GM10847 (cell line): Measurements from ENCODE around the gene TRIM69.

Experiments used
- POLR2A ChIP-seq: IDR thresholded peaks from 2 replicates; pipeline ENCODE4 v1.6.1; 2011; ENCODE audit not compliant: insufficient read length; ENCODE audit errors: extremely low read depth

TRIM69 gene

GRCh38 chr15:44782516-44782915 is 46.2 kb downstream of the TRIM69 start:
- TF ChIP-seq POLR2A = no peak

- no peak for TF ChIP-seq POLR2A
Observed at GRCh38 chr15:44788748-44789147, 52.4 kb downstream of the TRIM69 start.

DNA sequence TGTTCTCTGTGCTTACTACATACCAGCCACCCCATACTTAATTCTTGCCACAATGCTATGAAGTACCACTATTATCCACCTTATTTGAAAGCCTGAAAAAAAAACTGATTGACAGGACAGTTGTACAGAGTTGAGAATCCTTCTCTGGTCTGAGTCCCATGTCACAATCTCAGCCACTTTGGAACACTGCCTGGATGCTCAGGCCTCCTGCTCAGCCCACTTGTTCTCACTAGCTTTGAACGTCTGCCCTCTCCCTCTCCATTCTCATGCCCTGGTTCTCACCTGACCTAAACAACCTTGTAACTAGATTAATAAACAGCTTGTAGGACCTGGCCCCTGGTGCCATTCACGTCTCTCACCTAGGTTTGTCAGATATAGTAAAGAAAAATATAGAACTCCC is 53.9 kb downstream of the TRIM69 start:
- TF ChIP-seq POLR2A = no peak

DNA sequence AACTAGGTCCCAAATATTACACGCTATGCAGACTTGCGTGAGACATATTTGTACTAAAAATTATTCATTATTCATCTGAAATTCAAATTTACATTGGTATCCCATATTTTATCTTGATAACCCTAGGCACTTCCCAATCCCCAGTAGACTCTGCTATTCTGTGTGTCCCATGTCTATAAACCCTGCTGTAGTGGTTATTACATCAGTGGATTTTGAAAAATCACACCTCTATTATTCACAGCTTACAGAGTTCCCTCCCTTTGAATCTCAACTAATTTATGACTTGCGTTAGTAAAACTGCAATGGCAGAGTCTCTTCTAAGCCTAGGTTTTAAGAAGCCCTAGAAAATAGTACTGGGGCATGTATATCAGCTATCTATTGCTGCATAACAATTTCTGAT is 54.3 kb downstream of the TRIM69 start:
- no peak for TF ChIP-seq POLR2A

DNA sequence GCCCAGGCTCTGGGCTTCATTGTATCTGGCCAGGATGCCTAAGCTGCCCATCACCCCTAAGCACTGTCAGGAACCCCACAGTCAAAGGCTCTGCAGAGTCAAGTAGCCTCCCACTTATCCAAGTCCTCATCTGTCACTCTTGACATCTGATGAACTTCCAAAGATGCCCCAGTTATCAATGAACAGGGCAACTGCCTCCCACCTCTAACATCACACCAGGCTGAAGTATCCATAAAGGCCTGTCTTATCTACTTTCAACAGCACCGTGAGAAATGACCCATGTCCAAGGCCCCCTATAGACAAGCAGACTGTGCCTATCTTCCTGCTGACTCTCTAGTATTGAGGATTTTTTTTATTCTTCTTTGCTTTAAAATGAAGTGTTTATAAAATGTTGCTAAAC is 56.4 kb downstream of the TRIM69 start:
- TF ChIP-seq POLR2A = no peak

DNA sequence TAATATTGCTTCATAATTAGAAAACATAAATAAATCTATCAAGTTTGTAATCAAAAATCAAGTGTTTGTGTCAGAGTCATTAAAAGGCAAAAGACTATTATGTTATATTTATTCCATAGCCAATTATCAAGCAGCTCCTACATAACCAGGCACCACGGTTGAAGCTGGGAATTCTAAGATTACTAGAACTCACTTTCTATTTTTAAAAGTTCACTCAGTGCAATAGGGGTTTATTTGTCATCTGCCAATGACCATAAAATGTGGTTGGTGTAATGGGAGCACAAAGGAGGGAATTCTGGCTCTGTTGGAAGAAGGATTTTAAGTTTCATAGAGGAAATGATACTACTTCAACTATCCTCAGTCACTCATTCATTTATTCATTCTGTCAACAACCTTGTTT is 57.7 kb downstream of the TRIM69 start:
- TF ChIP-seq POLR2A = no peak

GRCh38 chr15:44796508-44796907 is 60.2 kb downstream of the TRIM69 start:
- no peak for TF ChIP-seq POLR2A

- no peak for TF ChIP-seq POLR2A
Observed at GRCh38 chr15:44798826-44799225, 62.5 kb downstream of the TRIM69 start.

GRCh38 chr15:44801364-44801763 is 65.0 kb downstream of the TRIM69 start:
- no peak for TF ChIP-seq POLR2A

GRCh38 chr15:44801797-44802196 is 65.5 kb downstream of the TRIM69 start:
- TF ChIP-seq POLR2A = no peak

GRCh38 chr15:44802336-44802735 is 66.0 kb downstream of the TRIM69 start:
- no peak for TF ChIP-seq POLR2A

DNA sequence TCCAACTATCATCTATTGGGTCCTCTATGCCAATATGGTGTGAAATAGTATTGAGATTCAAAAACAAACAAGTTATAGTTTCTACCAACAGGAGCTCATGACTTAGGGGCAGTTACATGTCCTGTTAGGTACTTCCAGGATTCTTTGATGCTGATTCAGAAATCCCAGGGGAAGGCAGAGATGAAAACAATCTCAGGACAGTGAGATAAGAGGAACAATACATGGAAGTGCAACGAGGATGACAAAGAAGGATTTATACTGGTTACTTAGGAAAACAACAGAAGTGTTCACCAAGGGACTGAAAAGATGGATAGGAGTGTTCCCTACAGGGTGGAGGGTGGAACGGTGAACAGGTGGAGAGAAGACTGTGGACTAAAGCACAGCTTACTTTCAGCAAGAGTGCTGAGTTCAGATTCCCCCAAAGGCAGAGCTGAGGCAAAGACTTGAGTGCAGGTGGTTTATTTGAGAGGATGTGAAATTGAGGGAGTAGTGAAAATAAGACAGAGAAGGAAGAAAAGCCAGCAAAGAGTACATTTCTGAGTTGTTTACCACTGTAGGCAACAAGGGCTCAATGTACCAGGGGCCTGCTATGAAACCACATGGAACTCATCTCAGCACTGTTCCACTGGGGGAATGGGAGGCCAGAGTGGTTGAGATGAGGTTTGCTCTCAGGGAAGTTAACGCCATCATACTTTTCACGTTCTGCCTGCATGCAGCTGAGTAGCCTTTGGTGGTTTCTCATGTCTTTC is 68.1 kb downstream of the TRIM69 start:
- TF ChIP-seq POLR2A = no peak

DNA sequence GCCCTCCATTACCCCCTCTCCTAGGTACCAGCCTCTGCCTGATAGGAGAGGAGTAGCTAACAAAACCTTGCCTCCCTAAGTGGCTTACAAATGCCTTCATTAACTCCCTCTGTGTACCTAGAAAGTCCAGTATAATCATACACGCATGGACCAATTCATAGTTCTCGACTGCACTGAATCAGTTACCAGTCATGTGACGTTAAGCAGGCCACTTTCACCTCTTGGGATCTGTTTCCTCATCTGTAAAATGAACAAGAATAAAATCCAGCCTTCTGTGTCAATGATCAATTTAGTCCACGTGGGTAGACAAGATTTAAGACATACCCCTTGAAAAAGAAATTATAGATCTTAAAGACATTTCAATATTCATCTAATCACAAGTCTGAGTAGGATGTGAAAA is 72.2 kb downstream of the TRIM69 start:
- no peak for TF ChIP-seq POLR2A

- TF ChIP-seq POLR2A = no peak
Observed at GRCh38 chr15:44810237-44810636, 73.9 kb downstream of the TRIM69 start.

DNA sequence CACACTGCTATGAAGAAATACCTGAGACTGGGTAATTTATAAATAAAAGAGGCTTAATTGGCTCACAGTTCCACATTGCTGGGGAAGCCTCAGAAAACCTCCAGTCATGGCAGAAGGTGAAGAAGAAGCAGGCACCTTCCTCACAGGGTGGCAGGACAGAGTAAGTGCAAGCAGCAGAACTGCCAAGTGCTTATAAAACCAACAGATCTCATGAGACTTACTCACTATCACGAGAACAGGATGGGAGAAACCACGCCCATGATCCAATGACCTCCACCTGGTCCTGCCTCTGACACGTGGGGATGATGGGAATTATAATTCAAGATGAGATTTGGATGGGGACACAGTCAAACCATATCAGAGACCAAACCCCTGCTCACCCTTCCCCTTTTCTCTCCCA is 75.0 kb downstream of the TRIM69 start:
- TF ChIP-seq POLR2A = no peak

- TF ChIP-seq POLR2A = no peak
Observed at GRCh38 chr15:44812029-44812517, 75.7 kb downstream of the TRIM69 start.

DNA sequence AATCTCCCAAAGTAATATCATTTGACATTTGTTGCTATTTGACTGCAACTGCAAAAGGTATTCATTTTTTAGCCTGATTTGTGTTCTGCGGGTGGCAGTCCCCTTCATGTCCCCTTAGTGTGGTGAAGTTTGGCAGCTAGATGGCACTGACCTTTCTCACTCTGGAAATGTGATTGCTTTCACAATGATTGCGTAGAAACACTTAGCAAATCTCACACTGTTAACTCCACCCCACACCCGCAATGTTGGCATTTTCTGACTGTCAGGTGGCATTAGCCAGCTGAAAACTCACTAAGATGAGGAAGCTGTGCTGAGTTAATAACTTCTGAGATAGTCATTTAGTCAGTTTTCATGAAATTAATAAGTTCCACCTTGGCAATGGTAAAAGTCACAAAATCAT is 76.9 kb downstream of the TRIM69 start:
- no peak for TF ChIP-seq POLR2A
